Measurements from ENCODE around the gene ACTN2. TPM values are rescaled to one million over a fixed set of nuclear protein-coding genes. Genes with fewer than 3 reads are reported as not detected.

The ACTN2 gene
- total and polyA plus RNA-seq, 3 experiments from 2014 or later = not detected

- no peak overlapping the region for H3K4me3 ChIP-seq (ENCODE audit: low read length)
- Mint-ChIP-seq H3K27ac (no peak overlapping the region), H3K27me3 (peaks cover 1 to 13% of the 10 kb centered on the region in 2 donors), H3K4me1 (peaks cover 0 to 5% (median 3%) of the 10 kb centered on the region in 3 donors), H3K9me3 (no peaks in the 10 kb centered on the region), H3K4me3 (peak overlapping the region in 4 of 7 donors; percentile 13 to 65 (median 18)), H3K36me3 (no peaks in the 10 kb centered on the region)
- no peak overlapping the region for H3K27ac ChIP-seq (ENCODE audit: low read depth, low read length)
- H3K36me3 ChIP-seq (ENCODE audit: insufficient read depth, low read length) = no peaks in the 10 kb centered on the region
- H3K27me3 ChIP-seq (ENCODE audit: insufficient read depth, low read length, poor library complexity, severe bottlenecking) = no peaks in the 10 kb centered on the region
- peak in 2 of 5 donors; percentile 14 to 33 for DNase-seq
- H3K9me3 ChIP-seq (ENCODE audit: low read length) = no peaks in the 10 kb centered on the region
- ChIA-PET CTCF (interaction anchor here (0.5 to 1.7 kb wide), 13 partner anchors 9 to 803 kb away, joined by 3 to 7 read pairs (median 3); no protein-coding TSS in a partner anchor), POLR2A (no interaction called here)
- no peaks in the 10 kb centered on the region for H3K4me1 ChIP-seq (ENCODE audit: insufficient read depth, low read length)
Measured at GRCh38 chr1:236759252-236759859, 73.1 kb downstream of the ACTN2 start.

GRCh38 chr1:236760480-236760879 lies 74.2 kb downstream of the ACTN2 start:
- H3K36me3 ChIP-seq (ENCODE audit: insufficient read depth, low read length) = no peaks in the 10 kb centered on the region
- H3K36me3 Mint-ChIP-seq = no peaks in the 10 kb centered on the region
- CTCF ChIA-PET = interaction anchor here (1.7 kb wide), 1 partner anchor 13 kb away, joined by 5 read pairs; no protein-coding TSS in a partner anchor
- DNase-seq = no peak
- no peaks in the 10 kb centered on the region for H3K4me1 ChIP-seq (ENCODE audit: insufficient read depth, low read length)
- no peak overlapping the region for H3K4me3 ChIP-seq (ENCODE audit: low read length)
- no peak overlapping the region for H3K27ac ChIP-seq (ENCODE audit: low read depth, low read length)
- H3K4me1 Mint-ChIP-seq = peaks cover 0 to 5% (median 3%) of the 10 kb centered on the region in 3 donors
- H3K9me3 ChIP-seq (ENCODE audit: low read length) = no peaks in the 10 kb centered on the region
- no peak overlapping the region for H3K27ac Mint-ChIP-seq
- H3K4me3 Mint-ChIP-seq = no peak overlapping the region
- no peaks in the 10 kb centered on the region for H3K9me3 Mint-ChIP-seq
- peaks cover 6 to 16% of the 10 kb centered on the region in 2 donors for H3K27me3 Mint-ChIP-seq
- H3K27me3 ChIP-seq (ENCODE audit: insufficient read depth, low read length, poor library complexity, severe bottlenecking) = no peaks in the 10 kb centered on the region
- POLR2A ChIA-PET = no interaction called here

GRCh38 chr1:236760986-236761385 lies 74.7 kb downstream of the ACTN2 start:
- Mint-ChIP-seq H3K27me3 (peaks cover 6 to 20% of the 10 kb centered on the region in 2 donors), H3K9me3 (no peaks in the 10 kb centered on the region), H3K4me1 (peaks cover 0 to 5% (median 3%) of the 10 kb centered on the region in 3 donors), H3K27ac (no peak overlapping the region), H3K36me3 (no peaks in the 10 kb centered on the region), H3K4me3 (no peak overlapping the region)
- Histone ChIP-seq H3K4me1 (ENCODE audit: insufficient read depth, low read length) (no peaks in the 10 kb centered on the region), H3K27me3 (ENCODE audit: insufficient read depth, low read length, poor library complexity, severe bottlenecking) (no peaks in the 10 kb centered on the region), H3K36me3 (ENCODE audit: insufficient read depth, low read length) (no peaks in the 10 kb centered on the region), H3K27ac (ENCODE audit: low read depth, low read length) (no peak overlapping the region), H3K9me3 (ENCODE audit: low read length) (no peaks in the 10 kb centered on the region), H3K4me3 (ENCODE audit: low read length) (no peak overlapping the region)
- POLR2A ChIA-PET = no interaction called here
- no peak for DNase-seq
- CTCF ChIA-PET = no interaction called here

- POLR2A ChIA-PET = no interaction called here
- CTCF ChIA-PET = interaction anchor here (1.2 kb wide), 1 partner anchor 60 kb away, joined by 3 read pairs; no protein-coding TSS in a partner anchor
Measured at GRCh38 chr1:236761397-236762132, 75.3 kb downstream of the ACTN2 start.

GRCh38 chr1:236762410-236762809 lies 76.1 kb downstream of the ACTN2 start:
- CTCF ChIA-PET = interaction anchor here (1.2 kb wide), 1 partner anchor 59 kb away, joined by 3 read pairs; no protein-coding TSS in a partner anchor
- POLR2A ChIA-PET = no interaction called here
- DNase-seq = no peak
- no peak overlapping the region for H3K4me3 Mint-ChIP-seq
- no peaks in the 10 kb centered on the region for H3K9me3 ChIP-seq (ENCODE audit: low read length)
- no peaks in the 10 kb centered on the region for H3K27me3 ChIP-seq (ENCODE audit: insufficient read depth, low read length, poor library complexity, severe bottlenecking)
- no peaks in the 10 kb centered on the region for H3K36me3 Mint-ChIP-seq
- H3K9me3 Mint-ChIP-seq = no peaks in the 10 kb centered on the region
- H3K36me3 ChIP-seq (ENCODE audit: insufficient read depth, low read length) = no peaks in the 10 kb centered on the region
- no peaks in the 10 kb centered on the region for H3K4me1 ChIP-seq (ENCODE audit: insufficient read depth, low read length)
- peaks cover 0 to 5% (median 3%) of the 10 kb centered on the region in 3 donors for H3K4me1 Mint-ChIP-seq
- H3K27ac ChIP-seq (ENCODE audit: low read depth, low read length) = no peak overlapping the region
- H3K27me3 Mint-ChIP-seq = peaks cover 6 to 21% of the 10 kb centered on the region in 2 donors
- H3K4me3 ChIP-seq (ENCODE audit: low read length) = no peak overlapping the region
- H3K27ac Mint-ChIP-seq = no peak overlapping the region

More at GRCh38 chr1:236761397-236762132, 75.3 kb downstream of the ACTN2 start:
- Histone ChIP-seq H3K4me3 (ENCODE audit: low read length) (no peak overlapping the region), H3K4me1 (ENCODE audit: insufficient read depth, low read length) (no peaks in the 10 kb centered on the region), H3K9me3 (ENCODE audit: low read length) (no peaks in the 10 kb centered on the region), H3K27ac (ENCODE audit: low read depth, low read length) (no peak overlapping the region), H3K27me3 (ENCODE audit: insufficient read depth, low read length, poor library complexity, severe bottlenecking) (no peaks in the 10 kb centered on the region), H3K36me3 (ENCODE audit: insufficient read depth, low read length) (no peaks in the 10 kb centered on the region)
- Mint-ChIP-seq H3K27ac (no peak overlapping the region), H3K4me3 (no peak overlapping the region), H3K9me3 (no peaks in the 10 kb centered on the region), H3K4me1 (peaks cover 0 to 5% (median 3%) of the 10 kb centered on the region in 3 donors), H3K36me3 (no peaks in the 10 kb centered on the region), H3K27me3 (peaks cover 6 to 20% of the 10 kb centered on the region in 2 donors)
- DNase-seq = no peak

- Mint-ChIP-seq H3K4me3 (no peak overlapping the region), H3K4me1 (no peaks in the 10 kb centered on the region), H3K36me3 (no peaks in the 10 kb centered on the region), H3K27me3 (peaks cover 8 to 43% of the 10 kb centered on the region in 2 donors), H3K27ac (no peak overlapping the region), H3K9me3 (no peaks in the 10 kb centered on the region)
- ChIA-PET POLR2A (no interaction called here), CTCF (no interaction called here)
- Histone ChIP-seq H3K36me3 (ENCODE audit: insufficient read depth, low read length) (no peaks in the 10 kb centered on the region), H3K9me3 (ENCODE audit: low read length) (no peaks in the 10 kb centered on the region), H3K4me1 (ENCODE audit: insufficient read depth, low read length) (no peaks in the 10 kb centered on the region), H3K27ac (ENCODE audit: low read depth, low read length) (no peak overlapping the region), H3K27me3 (ENCODE audit: insufficient read depth, low read length, poor library complexity, severe bottlenecking) (no peaks in the 10 kb centered on the region), H3K4me3 (ENCODE audit: low read length) (no peak overlapping the region)
- no peak for DNase-seq
Measured at GRCh38 chr1:236765831-236766230, 79.5 kb downstream of the ACTN2 start.

- H3K27me3 Mint-ChIP-seq = peaks cover 10 to 49% of the 10 kb centered on the region in 2 donors
- POLR2A ChIA-PET = no interaction called here
- H3K27ac Mint-ChIP-seq = no peak overlapping the region
- no peak overlapping the region for H3K4me3 Mint-ChIP-seq
- H3K4me3 ChIP-seq (ENCODE audit: low read length) = no peak overlapping the region
- no peaks in the 10 kb centered on the region for H3K36me3 Mint-ChIP-seq
- H3K27me3 ChIP-seq (ENCODE audit: insufficient read depth, low read length, poor library complexity, severe bottlenecking) = no peaks in the 10 kb centered on the region
- H3K36me3 ChIP-seq (ENCODE audit: insufficient read depth, low read length) = no peaks in the 10 kb centered on the region
- no peaks in the 10 kb centered on the region for H3K9me3 ChIP-seq (ENCODE audit: low read length)
- CTCF ChIA-PET = no interaction called here
- no peak overlapping the region for H3K27ac ChIP-seq (ENCODE audit: low read depth, low read length)
- no peaks in the 10 kb centered on the region for H3K4me1 ChIP-seq (ENCODE audit: insufficient read depth, low read length)
- no peaks in the 10 kb centered on the region for H3K4me1 Mint-ChIP-seq
- no peaks in the 10 kb centered on the region for H3K9me3 Mint-ChIP-seq
- no peak for DNase-seq
Measured at GRCh38 chr1:236766506-236766905, 80.2 kb downstream of the ACTN2 start.

- H3K36me3 ChIP-seq (ENCODE audit: insufficient read depth, low read length) = no peaks in the 10 kb centered on the region
- no peaks in the 10 kb centered on the region for H3K9me3 ChIP-seq (ENCODE audit: low read length)
- H3K27ac ChIP-seq (ENCODE audit: low read depth, low read length) = no peak overlapping the region
- H3K4me3 ChIP-seq (ENCODE audit: low read length) = no peak overlapping the region
- POLR2A ChIA-PET = no interaction called here
- no peaks in the 10 kb centered on the region for H3K36me3 Mint-ChIP-seq
- H3K4me1 Mint-ChIP-seq = no peaks in the 10 kb centered on the region
- no peak for DNase-seq
- CTCF ChIA-PET = interaction anchor here (1.6 kb wide), 1 partner anchor 8 kb away, joined by 7 read pairs; no protein-coding TSS in a partner anchor
- no peaks in the 10 kb centered on the region for H3K27me3 ChIP-seq (ENCODE audit: insufficient read depth, low read length, poor library complexity, severe bottlenecking)
- H3K27me3 Mint-ChIP-seq = peaks cover 9 to 50% of the 10 kb centered on the region in 2 donors
- H3K9me3 Mint-ChIP-seq = no peaks in the 10 kb centered on the region
- H3K27ac Mint-ChIP-seq = no peak overlapping the region
- H3K4me1 ChIP-seq (ENCODE audit: insufficient read depth, low read length) = no peaks in the 10 kb centered on the region
- H3K4me3 Mint-ChIP-seq = no peak overlapping the region
Measured at GRCh38 chr1:236767276-236767675, 81.0 kb downstream of the ACTN2 start.
